Muscle layer of duodenum (tissue), 2 donors: ENCODE measurements around the gene FNIP2.
"Not testable (repeated sequence)": the region's sequence is repeated elsewhere in the genome, so short reads cannot be mapped to it uniquely, and the experiment has no call there.

Source experiments
- H3K27ac ChIP-seq: one replicate; pipeline ENCODE4 v1.7.0; 2013; ENCODE audit warnings: mild to moderate bottlenecking, low read length
- H3K27me3 ChIP-seq: one replicate; pipeline ENCODE4 v1.7.0; 2013; ENCODE audit warnings: low read depth, mild to moderate bottlenecking, control low read depth, low read length
- H3K36me3 ChIP-seq, 2 donors: one replicate each; pipeline ENCODE4 v1.7.0; 2013; ENCODE audit warnings: low read length in 2 of 2, control low read depth in 1 of 2, mild to moderate bottlenecking in 1 of 2; ENCODE audit not compliant: insufficient read depth in 2 of 2, control insufficient read depth in 1 of 2
- H3K4me1 ChIP-seq, 2 donors: one replicate each; pipeline ENCODE4 v1.7.0; 2013; ENCODE audit warnings: low read length in 2 of 2, mild to moderate bottlenecking in 2 of 2, control low read depth in 1 of 2, moderate library complexity in 1 of 2; ENCODE audit not compliant: insufficient read depth in 2 of 2, control insufficient read depth in 1 of 2
- H3K4me3 ChIP-seq, 2 donors: one replicate each; pipeline ENCODE4 v1.7.0; 2013; ENCODE audit warnings: low read length in 2 of 2, low read depth in 1 of 2, mild to moderate bottlenecking in 1 of 2
- H3K9me3 ChIP-seq, 2 donors: one replicate each; pipeline ENCODE4 v1.7.0; 2013; ENCODE audit warnings: low read length in 2 of 2, control low read depth in 1 of 2, mild to moderate bottlenecking in 1 of 2; ENCODE audit not compliant: control insufficient read depth in 1 of 2
- donor health status: healthy.

FNIP2 gene

GRCh38 chr4:158865520-158866177 is 96.8 kb downstream of the FNIP2 start:
- no peak overlapping the region for H3K4me3 ChIP-seq
- peaks cover 40 to 61% of the 10 kb centered on the region in 2 donors for H3K36me3 ChIP-seq
- no peaks in the 10 kb centered on the region for H3K9me3 ChIP-seq
- no peaks in the 10 kb centered on the region for H3K4me1 ChIP-seq
- H3K27me3 ChIP-seq, result no peaks in the 10 kb centered on the region
- H3K27ac ChIP-seq, result no peak overlapping the region

DNA sequence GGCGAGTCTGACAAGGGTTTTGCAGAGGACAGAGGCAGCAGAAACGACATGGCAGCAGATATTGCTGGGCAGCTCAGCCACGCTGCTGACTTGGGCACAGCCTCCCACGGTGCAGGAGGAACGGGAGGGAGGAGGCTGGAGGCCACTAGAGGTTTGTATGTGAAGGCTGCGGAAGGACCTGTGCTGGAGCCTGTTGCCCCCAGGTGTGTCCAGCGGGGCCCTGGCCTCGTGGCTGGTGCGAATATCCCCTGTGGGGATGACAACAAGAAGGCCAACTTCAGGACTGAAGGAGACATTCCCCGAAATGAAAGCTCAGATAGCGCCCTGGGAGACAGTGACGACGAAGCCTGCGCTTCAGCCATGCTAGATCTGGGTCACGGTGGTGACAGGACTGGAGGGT is 100.2 kb downstream of the FNIP2 start:
- Histone ChIP-seq H3K4me1 (no peaks in the 10 kb centered on the region), H3K9me3 (no peaks in the 10 kb centered on the region), H3K36me3 (peaks cover 19 to 32% of the 10 kb centered on the region in 2 donors), H3K27me3 (no peaks in the 10 kb centered on the region), H3K4me3 (no peak overlapping the region), H3K27ac (no peak overlapping the region)

- H3K4me1 ChIP-seq, result no peaks in the 10 kb centered on the region
- no peaks in the 10 kb centered on the region for H3K27me3 ChIP-seq
- no peak overlapping the region for H3K27ac ChIP-seq
- H3K36me3 ChIP-seq, result peaks cover 19 to 29% of the 10 kb centered on the region in 2 donors
- no peaks in the 10 kb centered on the region for H3K9me3 ChIP-seq
- no peak overlapping the region for H3K4me3 ChIP-seq
Measured at GRCh38 chr4:158869761-158870160, 100.9 kb downstream of the FNIP2 start.

DNA sequence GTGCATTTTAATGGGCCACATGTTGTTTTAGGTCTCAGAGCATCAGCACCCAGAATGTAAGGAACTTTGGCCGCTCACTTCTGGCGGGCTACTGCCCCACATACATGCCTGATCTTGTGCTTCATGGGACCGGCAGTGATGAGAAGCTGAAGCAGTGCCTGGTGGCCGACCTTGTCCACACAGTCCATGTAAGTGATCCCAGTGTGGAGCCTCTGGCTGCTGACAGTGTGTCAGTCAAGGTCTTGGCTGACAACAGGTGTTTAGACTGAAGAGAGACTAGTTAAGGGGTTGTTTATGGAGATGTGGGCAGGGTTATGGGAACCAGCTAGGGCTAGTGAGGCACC is 101.4 kb downstream of the FNIP2 start:
- no peak overlapping the region for H3K27ac ChIP-seq
- no peaks in the 10 kb centered on the region for H3K4me1 ChIP-seq
- H3K27me3 ChIP-seq, result no peaks in the 10 kb centered on the region
- no peaks in the 10 kb centered on the region for H3K9me3 ChIP-seq
- no peak overlapping the region for H3K4me3 ChIP-seq
- peaks cover 19 to 29% of the 10 kb centered on the region in 2 donors for H3K36me3 ChIP-seq

GRCh38 chr4:158870626-158871334 is 102.0 kb downstream of the FNIP2 start:
- no peak overlapping the region for H3K27ac ChIP-seq
- no peaks in the 10 kb centered on the region for H3K4me1 ChIP-seq
- peaks cover 19 to 29% of the 10 kb centered on the region in 2 donors for H3K36me3 ChIP-seq
- H3K4me3 ChIP-seq, result no peak overlapping the region
- H3K9me3 ChIP-seq, result no peaks in the 10 kb centered on the region
- H3K27me3 ChIP-seq, result no peaks in the 10 kb centered on the region

DNA sequence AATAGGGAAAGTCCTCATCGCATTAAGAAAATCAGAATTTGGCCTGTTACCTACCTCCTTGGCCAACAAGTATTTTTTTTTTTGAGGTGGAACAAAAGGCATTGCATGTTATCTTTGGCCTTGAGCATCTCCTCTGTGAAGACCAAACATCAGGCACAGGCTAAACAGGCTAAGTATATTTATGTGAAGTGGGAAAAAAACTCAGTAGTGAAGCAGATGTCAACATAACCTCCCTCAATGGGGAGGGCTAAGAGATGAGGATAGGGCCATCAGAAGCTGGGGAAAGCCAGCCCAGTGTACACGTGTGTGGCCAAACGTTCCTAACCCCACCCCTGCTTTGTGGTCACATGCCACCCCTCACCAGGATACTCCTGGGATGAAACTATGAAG is 102.5 kb downstream of the FNIP2 start:
- peaks cover 19 to 29% of the 10 kb centered on the region in 2 donors for H3K36me3 ChIP-seq
- no peak overlapping the region for H3K27ac ChIP-seq
- H3K4me3 ChIP-seq, result no peak overlapping the region
- no peaks in the 10 kb centered on the region for H3K4me1 ChIP-seq
- no peaks in the 10 kb centered on the region for H3K27me3 ChIP-seq
- no peaks in the 10 kb centered on the region for H3K9me3 ChIP-seq

DNA sequence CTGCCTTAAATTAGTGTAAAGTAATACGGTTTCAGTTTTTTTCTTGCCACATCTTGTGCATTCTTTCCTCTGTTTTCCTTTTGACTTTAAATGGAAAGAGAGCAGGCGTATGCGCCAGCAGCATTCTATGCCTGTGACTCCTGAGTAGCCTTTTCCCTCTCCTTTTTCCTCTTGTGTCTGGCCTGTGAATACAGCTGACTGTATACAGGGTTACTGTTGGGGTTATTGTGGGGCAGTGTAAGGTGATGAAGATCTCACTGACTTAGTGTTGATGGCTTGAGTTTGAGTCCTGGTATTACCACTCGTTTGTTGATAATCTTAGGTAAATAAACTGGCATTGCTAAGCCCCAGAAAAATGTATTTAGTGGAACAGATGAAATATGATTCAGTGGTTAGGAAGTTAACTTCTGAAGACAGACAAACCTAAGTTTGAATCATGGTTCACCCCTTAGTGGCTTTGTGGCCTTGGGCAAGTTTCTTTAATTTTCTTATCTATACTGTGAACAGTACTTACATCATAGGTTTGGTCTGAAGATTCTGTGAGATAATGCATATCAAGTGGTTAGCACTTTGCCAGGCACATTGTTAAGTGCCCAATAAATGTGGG is 105.1 kb downstream of the FNIP2 start:
- Histone ChIP-seq H3K4me1 (no peaks in the 10 kb centered on the region), H3K27me3 (no peaks in the 10 kb centered on the region), H3K36me3 (peaks cover 15 to 26% of the 10 kb centered on the region in 2 donors), H3K9me3 (no peaks in the 10 kb centered on the region), H3K4me3 (no peak overlapping the region), H3K27ac (no peak overlapping the region)

DNA sequence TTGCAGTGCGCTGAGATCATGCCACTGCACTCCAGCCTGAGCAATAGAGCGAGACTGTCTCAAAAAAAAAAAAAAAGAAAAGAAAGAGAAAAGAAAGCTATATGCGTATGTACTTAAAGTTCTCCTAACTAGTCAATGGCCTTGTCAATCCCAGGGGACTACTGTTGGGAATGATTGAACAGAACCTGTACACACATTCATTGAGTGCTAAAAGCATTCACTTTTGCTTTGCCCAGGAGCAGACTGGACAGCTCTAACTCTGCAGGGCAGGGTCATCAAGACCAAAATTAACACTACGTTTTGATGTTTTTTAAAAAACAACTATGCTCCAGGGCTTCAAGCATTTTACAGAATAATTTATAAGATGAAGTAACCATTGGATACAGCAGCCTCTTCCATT is 106.2 kb downstream of the FNIP2 start:
- no peaks in the 10 kb centered on the region for H3K9me3 ChIP-seq
- H3K4me1 ChIP-seq, result no peaks in the 10 kb centered on the region
- H3K4me3 ChIP-seq, result no peak overlapping the region
- peaks cover 8 to 14% of the 10 kb centered on the region in 2 donors for H3K36me3 ChIP-seq
- H3K27ac ChIP-seq, result no peak overlapping the region
- H3K27me3 ChIP-seq, result no peaks in the 10 kb centered on the region

- no peak overlapping the region for H3K4me3 ChIP-seq
- no peaks in the 10 kb centered on the region for H3K9me3 ChIP-seq
- H3K36me3 ChIP-seq, result peaks cover 8 to 10% of the 10 kb centered on the region in 2 donors
- H3K27ac ChIP-seq, result no peak overlapping the region
- no peaks in the 10 kb centered on the region for H3K27me3 ChIP-seq
- no peaks in the 10 kb centered on the region for H3K4me1 ChIP-seq
Measured at GRCh38 chr4:158875455-158875854, 106.6 kb downstream of the FNIP2 start.

DNA sequence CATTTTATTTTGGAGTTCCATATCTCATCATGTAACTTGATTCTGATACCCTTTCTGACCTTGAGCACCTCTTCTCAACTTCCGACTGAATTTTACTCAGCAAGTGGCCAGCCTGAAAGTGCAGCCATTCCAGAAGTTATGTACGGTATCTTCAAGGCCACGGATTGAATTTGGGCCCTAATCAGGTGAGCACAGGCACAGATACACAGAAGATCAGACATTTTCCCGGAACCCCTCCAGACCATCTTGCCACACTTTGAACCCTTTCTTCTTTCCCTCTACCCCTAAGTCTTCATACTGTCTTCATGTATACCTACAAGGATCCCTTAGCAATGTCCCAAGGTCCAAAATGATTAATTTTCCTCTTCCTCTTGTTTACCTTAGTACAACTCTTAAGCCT is 108.2 kb downstream of the FNIP2 start:
- no peak overlapping the region for H3K4me3 ChIP-seq
- H3K4me1 ChIP-seq, result no peaks in the 10 kb centered on the region
- H3K9me3 ChIP-seq, result no peaks in the 10 kb centered on the region
- H3K36me3 ChIP-seq, result peaks cover 7 to 12% of the 10 kb centered on the region in 2 donors
- H3K27me3 ChIP-seq, result no peaks in the 10 kb centered on the region
- no peak overlapping the region for H3K27ac ChIP-seq

DNA sequence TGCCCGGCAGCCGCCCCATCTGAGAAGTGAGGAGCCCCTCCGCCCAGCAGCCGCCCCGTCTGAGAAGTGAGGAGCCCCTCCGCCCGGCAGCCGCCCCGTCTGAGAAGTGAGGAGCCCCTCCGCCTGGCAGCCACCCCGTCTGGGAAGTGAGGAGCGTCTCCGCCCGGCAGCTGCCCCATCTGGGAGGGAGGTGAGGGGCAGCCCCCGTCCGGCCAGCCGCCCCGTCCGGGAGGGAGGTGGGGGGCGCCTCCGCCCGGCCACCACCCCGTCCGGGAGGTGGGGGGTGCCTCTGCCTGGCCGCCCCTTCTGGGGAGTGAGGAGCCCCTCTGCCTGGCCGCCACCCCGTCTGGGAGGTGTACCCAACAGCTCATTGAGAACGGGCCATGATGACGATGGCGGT is 113.3 kb downstream of the FNIP2 start:
- H3K27me3 ChIP-seq, H3K36me3 ChIP-seq, H3K9me3 ChIP-seq, H3K4me3 ChIP-seq, H3K27ac ChIP-seq, H3K4me1 ChIP-seq: not testable (repeated sequence)
